Kidney epithelial cell (primary cell): ENCODE data around the gene PRKAR1B. TPM values are rescaled to one million over a fixed set of nuclear protein-coding genes. Genes with fewer than 3 reads are reported as not detected.
"Not testable (repeated sequence)": the region's sequence is repeated elsewhere in the genome, so short reads cannot be mapped to it uniquely, and the experiment has no call there.

Experiments used
- DNase-seq: peaks from one replicate; pipeline ENCODE4 v3.0.0-alpha.2; 2010; ENCODE audit warnings: low read depth
- H3K27me3 ChIP-seq: 2 replicates; pipeline ENCODE4 v1.6.0; 2011; ENCODE audit warnings: low read length; ENCODE audit not compliant: control insufficient read depth, insufficient read depth
- H3K36me3 ChIP-seq: 2 replicates; pipeline ENCODE4 v1.5.1; 2011; ENCODE audit warnings: low read length; ENCODE audit not compliant: control insufficient read depth, insufficient read depth
- H3K4me3 ChIP-seq: 2 replicates; pipeline ENCODE4 v1.5.1; 2011; ENCODE audit warnings: low read depth, mild to moderate bottlenecking, control low read depth, low read length
- CTCF ChIP-seq: IDR thresholded peaks from 2 replicates; pipeline ENCODE4 v1.5.1; 2011; ENCODE audit warnings: mild to moderate bottlenecking, moderate library complexity, low read length, control low read depth, inconsistent platforms; ENCODE audit not compliant: insufficient read depth, poor library complexity, severe bottlenecking
- total RNA-seq: library from RNA; depleted of rRNA; stranded (reverse); fragments of >200 nt; gene quantifications from 2 replicates; pipeline ENCODE4 v1.2.3, GENCODE V29; 2015

The PRKAR1B gene
- total RNA-seq, 1 donor from 2014 or later = 23.8 TPM

DNA sequence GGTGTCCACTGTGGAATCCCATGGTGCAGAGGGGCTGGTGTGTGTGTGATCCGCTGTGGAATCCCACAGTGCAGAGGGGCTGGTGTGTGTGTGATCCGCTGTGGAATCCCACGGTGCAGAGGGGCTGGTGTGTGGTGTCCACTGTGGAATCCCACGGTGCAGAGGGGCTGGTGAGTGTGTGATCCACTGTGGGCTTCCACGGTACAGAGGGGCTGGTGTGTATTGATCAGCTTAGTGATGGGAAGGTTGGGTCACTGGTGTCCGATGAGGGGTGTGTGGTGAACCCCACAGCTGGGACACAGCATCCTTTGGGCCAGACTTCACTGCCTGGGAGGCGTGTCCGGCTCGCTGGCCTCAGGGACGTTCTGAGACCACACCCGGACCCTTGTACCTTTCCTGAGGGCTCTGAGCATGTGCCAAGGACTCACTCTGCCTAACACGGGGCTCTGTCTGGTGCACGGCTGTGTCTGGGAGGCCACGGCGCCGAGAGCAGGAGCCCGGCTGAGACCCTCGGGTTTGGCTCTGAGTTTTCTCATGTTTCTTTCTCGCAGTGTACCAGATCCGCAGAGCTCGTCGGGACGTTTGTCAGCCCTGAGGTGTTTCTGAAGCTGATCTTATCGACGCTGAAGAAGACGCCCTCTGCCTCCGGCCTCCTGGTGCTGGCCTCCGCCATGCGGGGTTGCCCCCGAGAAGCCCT is 29.3 kb upstream of the PRKAR1B start:
- no peak for DNase-seq

GRCh38 chr7:755413-755805 is 28.3 kb upstream of the PRKAR1B start:
- no peaks in the 10 kb centered on the region for H3K27me3 ChIP-seq
- no peak for TF ChIP-seq CTCF
- no peaks in the 10 kb centered on the region for H3K36me3 ChIP-seq

More for the DNA sequence above, 29.3 kb upstream of the PRKAR1B start:
- Histone ChIP-seq H3K4me3 (no peak overlapping the region), H3K36me3 (no peaks in the 10 kb centered on the region), H3K27me3 (no peaks in the 10 kb centered on the region)
- no peak for TF ChIP-seq CTCF

DNA sequence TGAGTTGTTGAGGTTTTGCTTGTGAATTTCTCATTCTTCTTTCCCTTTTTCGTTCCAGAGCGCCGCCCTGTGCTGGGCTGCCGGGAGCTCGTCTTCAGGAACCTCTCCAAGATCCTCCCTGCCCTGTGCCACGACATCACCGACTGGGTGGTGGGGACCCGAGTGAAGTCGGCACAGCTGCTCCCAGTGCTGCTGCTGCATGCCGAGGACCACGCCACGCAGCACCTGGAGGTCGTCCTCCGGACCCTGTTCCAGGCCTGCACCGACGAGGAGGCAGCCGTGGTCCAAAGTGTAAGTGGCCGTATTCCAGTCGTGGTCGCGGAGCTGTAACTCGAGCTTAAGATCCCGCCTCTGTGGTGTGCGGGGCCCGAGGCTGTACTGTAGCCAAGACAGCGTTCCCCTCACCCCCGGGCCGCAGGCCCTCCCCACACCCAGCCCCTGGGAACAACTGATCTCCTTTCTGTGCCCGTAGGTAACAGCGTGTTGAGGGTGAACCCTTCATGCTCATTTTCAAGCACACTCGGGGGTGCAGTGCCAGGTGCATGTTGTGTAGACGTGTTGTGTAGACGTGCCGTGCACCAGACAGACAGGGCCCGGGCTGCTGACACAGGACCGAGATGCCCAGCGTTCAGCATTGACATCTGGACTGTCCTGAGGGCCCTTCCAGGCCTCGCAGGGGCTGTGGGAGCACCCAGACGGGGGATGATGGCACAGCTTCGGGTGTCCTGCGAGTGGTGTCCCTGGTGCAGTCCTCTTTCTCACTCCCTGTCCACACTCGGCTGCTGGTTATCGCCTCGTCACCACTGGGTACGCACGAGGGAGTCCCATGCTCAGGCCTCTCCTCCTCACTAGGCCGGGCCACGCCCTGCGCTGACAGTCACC is 27.7 kb upstream of the PRKAR1B start:
- TF ChIP-seq CTCF = no peak
- H3K4me3 ChIP-seq = no peak overlapping the region
- no peaks in the 10 kb centered on the region for H3K36me3 ChIP-seq
- no peaks in the 10 kb centered on the region for H3K27me3 ChIP-seq
- no peak for DNase-seq

More at GRCh38 chr7:755413-755805, 28.3 kb upstream of the PRKAR1B start:
- DNase-seq = no peak
- H3K4me3 ChIP-seq = no peak overlapping the region

DNA sequence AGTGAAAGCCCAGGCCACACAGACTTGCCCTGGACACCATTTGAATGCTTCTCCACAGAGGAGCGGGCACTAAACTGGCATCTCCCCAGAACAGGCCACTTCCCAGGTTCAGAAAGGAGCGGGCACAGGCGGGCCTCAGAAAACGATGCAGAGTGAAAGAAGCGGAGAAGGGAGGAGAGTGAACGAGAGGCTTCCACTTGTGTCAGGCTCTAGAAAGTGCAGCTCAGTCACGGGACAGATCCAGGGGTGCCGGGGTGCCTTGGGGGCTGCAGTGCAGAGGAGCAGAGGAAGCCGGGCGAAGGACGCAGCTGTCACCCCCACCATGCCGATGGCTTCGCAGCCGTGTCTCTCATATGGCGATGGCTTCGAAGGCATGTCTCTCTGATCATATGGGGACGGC is 26.1 kb upstream of the PRKAR1B start:
- H3K4me3 ChIP-seq = no peak overlapping the region
- TF ChIP-seq CTCF = no peak

GRCh38 chr7:752256-752655 is 25.2 kb upstream of the PRKAR1B start:
- DNase-seq, H3K27me3 ChIP-seq, H3K36me3 ChIP-seq, H3K4me3 ChIP-seq: not testable (repeated sequence)

More for the DNA sequence above, 26.1 kb upstream of the PRKAR1B start:
- DNase-seq = no peak
- Histone ChIP-seq H3K27me3 (no peaks in the 10 kb centered on the region), H3K36me3 (no peaks in the 10 kb centered on the region)

- no peaks in the 10 kb centered on the region for H3K27me3 ChIP-seq
- DNase-seq = no peak
- TF ChIP-seq CTCF = no peak
- H3K36me3 ChIP-seq = no peaks in the 10 kb centered on the region
- no peak overlapping the region for H3K4me3 ChIP-seq
Observed at GRCh38 chr7:751826-752225, 24.7 kb upstream of the PRKAR1B start.
